ENCODE results near the gene CSTPP1.

- TF ChIP-seq POLR2A (IDR thresholded peaks at IDR 0.05) (no peak), CTCF (IDR thresholded peaks at IDR 0.05) (no peak)
Measured at GRCh38 chr11:46966773-46967172, 30.2 kb downstream of the CSTPP1 start.
